ENCODE results near the gene MEF2D.

The MEF2D gene

GRCh38 chr1:156497078-156497742 lies 3.4 kb downstream of the MEF2D start:
- ATAC-seq (ENCODE audit: low read depth): no peak
- no peak for DNase-seq (ENCODE audit: low spot score)
- TF ChIP-seq CTCF (IDR thresholded peaks at IDR 0.05; ENCODE audit: poor library complexity, severe bottlenecking): no peak
- 0 out of 2 replicates have a peak, but pooled peaks cover 7% of the 10 kb centered on the region for H3K36me3 ChIP-seq (ENCODE audit: low read depth)
- peak overlapping the region; percentile 96 for H3K27ac ChIP-seq (ENCODE audit: poor library complexity, severe bottlenecking)
- H3K9me3 ChIP-seq (ENCODE audit: severe bottlenecking): no peaks in the 10 kb centered on the region
- no peak overlapping the region for H3K4me3 ChIP-seq (ENCODE audit: severe bottlenecking)
- no peaks in the 10 kb centered on the region for H3K27me3 ChIP-seq (ENCODE audit: insufficient read depth, poor library complexity, severe bottlenecking)
- peaks cover 25% of the 10 kb centered on the region for H3K4me1 ChIP-seq (ENCODE audit: insufficient read depth, poor library complexity, severe bottlenecking)

- H3K9me3 ChIP-seq (ENCODE audit: severe bottlenecking): no peaks in the 10 kb centered on the region
- TF ChIP-seq CTCF (IDR thresholded peaks at IDR 0.05; ENCODE audit: poor library complexity, severe bottlenecking): no peak
- peaks cover 7% of the 10 kb centered on the region; the same call in 1 of the 2 replicates for H3K36me3 ChIP-seq (ENCODE audit: low read depth)
- no peaks in the 10 kb centered on the region for H3K27me3 ChIP-seq (ENCODE audit: insufficient read depth, poor library complexity, severe bottlenecking)
- no peak overlapping the region for H3K4me3 ChIP-seq (ENCODE audit: severe bottlenecking)
- peak overlapping the region; percentile 96 for H3K27ac ChIP-seq (ENCODE audit: poor library complexity, severe bottlenecking)
- peaks cover 22% of the 10 kb centered on the region for H3K4me1 ChIP-seq (ENCODE audit: insufficient read depth, poor library complexity, severe bottlenecking)
- no peak for ATAC-seq (ENCODE audit: low read depth)
- DNase-seq (ENCODE audit: low spot score): no peak
These were observed 4.3 kb downstream of the MEF2D start for GRCh38 chr1:156496211-156496761.

- H3K27ac ChIP-seq (ENCODE audit: poor library complexity, severe bottlenecking): peak overlapping the region; percentile 96
- no peaks in the 10 kb centered on the region for H3K9me3 ChIP-seq (ENCODE audit: severe bottlenecking)
- peaks cover 29% of the 10 kb centered on the region for H3K4me1 ChIP-seq (ENCODE audit: insufficient read depth, poor library complexity, severe bottlenecking)
- DNase-seq (ENCODE audit: low spot score) (no peak), ATAC-seq (ENCODE audit: low read depth) (no peak)
- no peaks in the 10 kb centered on the region for H3K27me3 ChIP-seq (ENCODE audit: insufficient read depth, poor library complexity, severe bottlenecking)
- H3K4me3 ChIP-seq (ENCODE audit: severe bottlenecking): no peak overlapping the region
- no peak for TF ChIP-seq CTCF (IDR thresholded peaks at IDR 0.05; ENCODE audit: poor library complexity, severe bottlenecking)
- H3K36me3 ChIP-seq (ENCODE audit: low read depth): peaks cover 7% of the 10 kb centered on the region; the same call in 1 of the 2 replicates
These were observed 5.0 kb downstream of the MEF2D start for GRCh38 chr1:156495401-156496140.

- no peaks in the 10 kb centered on the region for H3K27me3 ChIP-seq (ENCODE audit: insufficient read depth, poor library complexity, severe bottlenecking)
- no peak overlapping the region for H3K4me3 ChIP-seq (ENCODE audit: severe bottlenecking)
- ATAC-seq (ENCODE audit: low read depth) (no peak), DNase-seq (ENCODE audit: low spot score) (no peak)
- H3K27ac ChIP-seq (ENCODE audit: poor library complexity, severe bottlenecking): no peak overlapping the region
- H3K4me1 ChIP-seq (ENCODE audit: insufficient read depth, poor library complexity, severe bottlenecking): peaks cover 35% of the 10 kb centered on the region
- no peaks in the 10 kb centered on the region for H3K9me3 ChIP-seq (ENCODE audit: severe bottlenecking)
- H3K36me3 ChIP-seq (ENCODE audit: low read depth): peaks cover 7% of the 10 kb centered on the region; the same call in 1 of the 2 replicates
- no peak for TF ChIP-seq CTCF (IDR thresholded peaks at IDR 0.05; ENCODE audit: poor library complexity, severe bottlenecking)
These were observed 6.2 kb downstream of the MEF2D start for GRCh38 chr1:156494309-156494895.
